Rectal smooth muscle tissue (tissue), 1 donor: ENCODE measurements around the gene XYLT2.
"Not testable (repeated sequence)": the region's sequence is repeated elsewhere in the genome, so short reads cannot be mapped to it uniquely, and the experiment has no call there.

ENCODE experiments used
- H3K27ac ChIP-seq: one replicate; pipeline ENCODE4 v1.7.0; 2013; ENCODE audit warnings: low read depth, low read length, inconsistent platforms
- H3K27me3 ChIP-seq: one replicate; pipeline ENCODE4 v1.7.0; 2013; ENCODE audit warnings: low read length; ENCODE audit not compliant: control insufficient read depth, insufficient read depth
- H3K36me3 ChIP-seq: one replicate; pipeline ENCODE4 v1.7.0; 2013; ENCODE audit warnings: low read length; ENCODE audit not compliant: control insufficient read depth, insufficient read depth
- H3K4me1 ChIP-seq: one replicate; pipeline ENCODE4 v1.7.0; 2013; ENCODE audit warnings: low read length; ENCODE audit not compliant: control insufficient read depth, insufficient read depth
- H3K4me3 ChIP-seq: one replicate; pipeline ENCODE4 v1.7.0; 2013; ENCODE audit warnings: low read length
- H3K9ac ChIP-seq: one replicate; pipeline ENCODE4 v1.7.0; 2013; ENCODE audit warnings: low read length

Gene XYLT2

GRCh38 chr17:50396261-50397110, 50.6 kb downstream of the XYLT2 start:
- Histone ChIP-seq H3K4me3 (peak overlapping the region; percentile 89), H3K9ac (peak overlapping the region; percentile 77), H3K4me1 (peaks cover 8% of the 10 kb centered on the region), H3K27me3 (no peaks in the 10 kb centered on the region), H3K27ac (no peak overlapping the region), H3K36me3 (peaks cover 15% of the 10 kb centered on the region)

GRCh38 chr17:50397111-50397918, 51.4 kb downstream of the XYLT2 start, which contains the start of gene LRRC59:
Gene LRRC59, minus strand, starts transcription at chr17:50397523. Its CDS starts 206 bp downstream, at chr17:50397317.
- Histone ChIP-seq H3K27ac (peak within 1 kb of the TSS; percentile 58), H3K4me3 (peak within 1 kb of the TSS; percentile 89), H3K9ac (peak within 1 kb of the TSS; percentile 77), H3K36me3 (peaks cover 8% of the 10 kb centered on the region), H3K27me3 (no peaks in the 10 kb centered on the region), H3K4me1 (peaks cover 8% of the 10 kb centered on the region)

- Histone ChIP-seq H3K4me3 (peak overlapping the region; percentile 89), H3K4me1 (peaks cover 8% of the 10 kb centered on the region), H3K27ac (no peak overlapping the region), H3K27me3 (no peaks in the 10 kb centered on the region), H3K9ac (peak overlapping the region; percentile 27), H3K36me3 (peaks cover 4% of the 10 kb centered on the region)
Measured at GRCh38 chr17:50397919-50398285, 52.0 kb downstream of the XYLT2 start.

GRCh38 chr17:50398672-50399071, 52.7 kb downstream of the XYLT2 start:
- H3K4me3 ChIP-seq, H3K27ac ChIP-seq, H3K27me3 ChIP-seq, H3K36me3 ChIP-seq, H3K4me1 ChIP-seq, H3K9ac ChIP-seq: not testable (repeated sequence)

DNA sequence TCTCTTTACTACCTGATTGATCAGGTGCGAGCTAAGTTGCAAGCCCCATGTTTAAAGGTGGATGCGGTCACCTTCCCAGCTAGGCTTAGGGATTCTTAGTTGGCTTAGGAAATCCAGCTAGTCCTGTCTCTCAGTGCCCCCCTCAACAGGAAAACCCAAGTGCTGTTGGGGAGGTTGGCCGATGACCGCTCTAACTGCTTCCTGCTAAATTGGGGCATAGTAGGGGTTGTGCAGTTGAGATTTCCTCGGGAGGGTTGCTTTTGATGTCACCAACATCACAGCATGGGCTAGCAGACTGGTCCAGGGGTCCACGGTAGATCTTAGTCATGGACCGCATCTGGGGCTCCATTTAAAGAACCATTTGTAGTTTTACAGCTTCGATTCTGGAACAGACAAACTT, 53.7 kb downstream of the XYLT2 start:
- H3K4me3 ChIP-seq, H3K36me3 ChIP-seq, H3K27ac ChIP-seq, H3K9ac ChIP-seq, H3K27me3 ChIP-seq, H3K4me1 ChIP-seq: not testable (repeated sequence)

- not testable (repeated sequence) for H3K9ac ChIP-seq, H3K36me3 ChIP-seq
Measured at GRCh38 chr17:50405351-50405750, 59.4 kb downstream of the XYLT2 start.

DNA sequence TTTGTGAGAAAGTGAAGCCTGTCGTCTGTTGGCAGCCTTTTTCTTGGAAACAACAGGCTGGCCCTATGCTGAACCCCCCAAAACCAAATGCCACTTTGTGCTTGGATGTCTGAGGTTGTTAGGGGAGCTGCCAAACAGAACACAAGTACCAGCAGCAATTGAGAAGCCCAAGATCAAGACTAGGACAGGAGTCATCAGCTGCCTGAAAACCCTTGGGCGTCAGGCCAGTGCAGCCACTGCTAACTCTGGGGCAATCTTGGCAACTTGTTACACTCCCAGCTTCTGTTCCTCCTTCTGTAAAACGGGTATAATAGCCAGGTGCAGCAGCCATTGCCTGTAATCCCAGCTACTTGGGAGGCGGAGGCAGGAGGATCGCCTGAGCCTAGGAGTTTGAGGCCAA, 60.7 kb downstream of the XYLT2 start:
- Histone ChIP-seq H3K27me3 (no peaks in the 10 kb centered on the region), H3K36me3 (no peaks in the 10 kb centered on the region), H3K27ac (no peak overlapping the region), H3K9ac (no peak overlapping the region), H3K4me1 (no peaks in the 10 kb centered on the region), H3K4me3 (no peak overlapping the region)

More at GRCh38 chr17:50405351-50405750, 59.4 kb downstream of the XYLT2 start:
- not testable (repeated sequence) for H3K27me3 ChIP-seq, H3K4me1 ChIP-seq, H3K4me3 ChIP-seq, H3K27ac ChIP-seq

- no peaks in the 10 kb centered on the region for H3K4me1 ChIP-seq
- H3K27ac ChIP-seq, result no peak overlapping the region
- H3K36me3 ChIP-seq, result no peaks in the 10 kb centered on the region
- no peaks in the 10 kb centered on the region for H3K27me3 ChIP-seq
- H3K9ac ChIP-seq, result no peak overlapping the region
- no peak overlapping the region for H3K4me3 ChIP-seq
Measured at GRCh38 chr17:50407921-50408320, 62.0 kb downstream of the XYLT2 start.
